NCI-H2081 (cell line): ENCODE data around the gene RCOR1.
"Not testable (repeated sequence)": the region's sequence is repeated elsewhere in the genome, so short reads cannot be mapped to it uniquely, and the experiment has no call there.

Experiments
- DNase-seq, 2 experiments: peaks; one replicate each; lab custom pipeline; 2025; lab: John Stamatoyannopoulos, UW

Gene RCOR1

DNA sequence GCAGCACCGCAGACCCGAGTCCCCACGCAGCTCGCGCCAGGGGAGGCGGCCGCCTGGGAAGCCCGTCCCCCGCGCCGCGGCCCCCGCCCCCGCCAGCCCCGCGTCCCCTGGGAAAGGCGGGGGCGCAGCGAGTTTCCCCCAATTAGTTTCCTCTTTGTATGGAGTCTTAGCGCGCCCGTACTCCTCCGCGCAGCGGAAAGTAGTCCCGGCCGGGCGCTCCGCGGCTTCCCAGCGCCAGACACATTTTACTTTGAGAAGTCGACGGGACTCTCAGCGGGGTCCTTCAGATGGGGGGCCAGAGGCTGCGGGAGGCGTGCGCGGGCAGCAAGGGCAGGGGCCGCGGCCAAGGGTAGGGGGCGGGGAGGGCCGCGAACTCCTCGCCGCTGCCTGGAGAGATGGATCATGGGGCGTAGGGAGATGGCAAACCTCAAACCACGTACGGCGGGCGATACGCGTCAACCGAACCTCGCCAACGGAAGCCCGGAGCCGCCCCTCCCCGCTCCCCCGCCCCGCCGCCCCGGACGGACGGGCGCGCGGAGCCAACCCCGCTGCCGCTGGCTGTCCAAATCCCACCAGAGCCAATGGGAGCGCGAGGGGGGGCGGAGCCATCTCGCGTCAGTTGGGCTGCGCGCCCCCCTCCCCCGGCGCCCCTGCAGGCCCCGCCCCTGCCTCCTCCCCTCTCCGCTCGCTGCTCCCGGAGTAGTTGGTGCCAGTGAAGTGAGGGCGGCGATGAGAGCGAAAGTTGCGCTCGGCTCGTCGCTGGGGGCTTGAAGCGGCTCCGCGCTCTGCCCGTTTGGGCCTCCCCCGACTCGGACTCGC lies at the start of gene RCOR1:
TSS of gene RCOR1 (plus strand) at position 706 of the 819 bp plus-strand sequence. CDS start 238 bp downstream, outside the sequence.
- DNase-seq, result peak; percentile 99

DNA sequence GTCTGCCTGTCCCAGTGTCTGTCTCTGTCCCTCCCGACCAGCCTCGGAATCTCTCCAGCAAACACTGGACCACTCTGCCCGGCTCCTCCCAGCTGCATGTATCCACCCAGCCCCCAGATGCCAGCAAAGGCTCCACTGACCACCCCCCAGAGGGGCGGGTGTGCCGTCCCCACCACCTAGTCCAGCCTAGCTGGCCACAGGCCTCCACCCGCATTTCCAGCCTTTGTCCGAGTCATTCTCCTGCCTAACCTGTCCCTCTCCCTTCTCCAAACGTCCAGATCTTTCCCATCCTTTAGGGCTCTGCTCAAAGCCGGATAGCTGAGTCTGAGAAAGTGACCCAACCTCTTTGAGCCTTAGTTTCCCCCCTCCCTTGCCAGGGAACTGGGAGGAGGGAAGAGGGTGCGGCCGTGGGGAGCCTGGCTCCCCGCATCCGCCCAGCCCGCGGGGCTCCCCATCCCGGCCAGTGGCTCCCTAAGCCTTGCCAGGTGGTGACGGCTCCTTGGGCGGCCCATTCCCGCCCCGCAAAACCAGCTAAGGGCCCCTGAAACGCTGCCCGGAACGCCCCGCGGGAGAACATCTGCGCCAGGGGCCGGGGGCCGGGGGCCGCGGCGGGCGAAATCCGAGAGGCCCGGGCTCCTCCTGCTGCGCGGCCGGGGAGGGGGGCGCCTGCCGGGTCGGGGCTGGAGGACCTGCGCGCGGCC lies 48.3 kb upstream of the RCOR1 start:
- no peak for DNase-seq

DNA sequence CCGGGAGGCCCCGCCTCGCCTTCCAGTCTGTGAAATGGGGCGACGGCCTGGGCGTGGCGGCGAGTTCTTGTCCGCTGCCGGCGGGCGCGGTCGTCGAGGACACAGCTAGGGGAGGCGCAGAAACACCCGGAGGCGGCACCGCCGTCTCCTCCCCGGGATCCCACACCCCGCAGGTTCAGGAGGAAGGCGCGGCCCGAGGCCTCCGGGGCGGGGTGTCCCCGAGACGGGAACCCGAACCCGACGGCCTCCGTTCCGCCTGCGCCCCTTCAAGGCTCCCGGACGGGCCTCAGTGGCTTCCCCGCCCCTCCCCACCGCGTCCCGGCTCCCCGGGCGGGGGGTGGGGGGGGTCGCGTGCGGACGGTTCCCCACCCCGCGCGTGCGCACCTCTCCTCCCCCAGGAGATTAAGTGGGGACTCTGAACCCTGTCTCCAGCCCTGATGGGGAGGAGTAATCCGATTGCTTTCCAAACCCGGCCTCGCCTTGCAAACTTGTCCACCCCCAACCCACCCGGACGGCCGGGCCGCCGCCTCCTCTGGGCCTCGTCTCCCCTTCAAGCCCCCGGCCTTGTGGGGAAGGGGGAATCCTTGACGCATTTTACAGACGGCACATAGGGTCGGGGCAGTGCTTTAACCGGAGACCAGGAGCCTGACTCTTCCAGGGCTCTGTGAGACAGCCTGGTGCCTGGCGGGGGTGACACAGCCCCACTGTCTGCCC lies 47.5 kb upstream of the RCOR1 start:
- DNase-seq, result no peak

DNA sequence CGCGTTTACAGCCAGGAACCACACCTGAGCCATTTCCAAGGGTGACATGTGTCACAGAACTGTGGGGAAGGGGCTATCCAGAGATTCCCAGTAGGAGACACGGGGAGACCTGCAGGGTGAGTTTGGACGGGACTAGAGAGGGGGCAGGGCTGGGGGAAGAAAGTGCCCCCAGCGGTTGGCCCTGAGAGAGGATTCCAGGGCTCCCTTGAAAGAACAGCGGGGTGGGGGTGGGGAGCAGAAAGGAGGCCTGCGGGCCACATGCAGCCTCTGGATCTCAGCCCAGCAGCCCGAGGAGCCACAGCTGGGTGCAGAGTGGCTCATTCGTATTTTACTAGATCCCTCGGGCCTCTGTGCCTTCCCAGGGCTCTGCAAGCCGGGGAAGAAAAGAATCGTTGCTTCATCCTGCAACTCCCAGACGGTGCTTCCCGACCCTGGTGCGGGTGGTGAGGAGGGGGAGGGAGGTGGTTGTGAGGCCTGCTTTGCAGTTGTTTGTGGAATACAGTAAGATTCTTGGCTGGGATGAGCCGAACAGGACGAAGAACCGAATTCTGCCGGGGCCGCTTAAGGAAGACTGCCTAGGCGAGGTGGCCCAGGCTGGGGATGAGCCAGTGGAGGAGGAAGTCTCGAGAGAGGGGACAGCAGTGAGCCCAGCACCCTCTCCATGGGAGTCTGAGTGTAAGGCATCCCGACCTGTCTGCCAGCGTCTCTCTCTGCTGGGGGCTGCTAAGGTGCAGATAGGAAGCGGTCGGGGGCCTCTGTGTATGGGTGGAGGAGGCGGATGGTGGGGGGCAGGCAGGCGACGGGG lies 46.8 kb upstream of the RCOR1 start:
- no peak for DNase-seq

DNA sequence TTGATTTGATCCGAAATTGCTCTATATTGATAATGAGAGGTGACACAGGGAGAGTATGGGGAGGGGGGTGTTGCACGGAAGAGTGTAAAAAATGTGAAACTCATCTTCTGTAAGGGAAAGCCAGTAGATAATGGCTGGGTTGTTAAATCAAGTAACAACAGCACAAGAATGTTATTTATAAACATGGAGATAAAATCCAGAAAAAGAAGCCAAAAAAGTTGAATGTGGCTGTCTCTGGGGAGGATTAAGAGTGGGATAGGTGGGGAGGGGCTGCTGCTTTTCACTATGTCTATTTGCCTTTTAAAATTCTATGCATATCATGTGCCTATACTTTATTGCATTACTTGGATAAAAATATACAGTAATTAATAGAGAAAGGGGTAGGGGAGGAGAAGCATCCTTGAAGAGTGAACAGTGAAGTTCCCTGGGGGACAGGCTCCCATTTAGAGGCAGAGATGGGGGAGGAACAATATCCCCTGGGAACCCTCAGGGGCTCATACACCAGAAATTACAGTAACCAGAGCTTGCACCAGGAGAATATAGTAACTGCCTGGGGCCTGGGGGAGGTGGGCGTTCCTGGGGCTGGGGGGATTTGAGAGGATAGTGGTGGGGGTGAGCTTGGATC lies 43.7 kb upstream of the RCOR1 start:
- no peak for DNase-seq

DNA sequence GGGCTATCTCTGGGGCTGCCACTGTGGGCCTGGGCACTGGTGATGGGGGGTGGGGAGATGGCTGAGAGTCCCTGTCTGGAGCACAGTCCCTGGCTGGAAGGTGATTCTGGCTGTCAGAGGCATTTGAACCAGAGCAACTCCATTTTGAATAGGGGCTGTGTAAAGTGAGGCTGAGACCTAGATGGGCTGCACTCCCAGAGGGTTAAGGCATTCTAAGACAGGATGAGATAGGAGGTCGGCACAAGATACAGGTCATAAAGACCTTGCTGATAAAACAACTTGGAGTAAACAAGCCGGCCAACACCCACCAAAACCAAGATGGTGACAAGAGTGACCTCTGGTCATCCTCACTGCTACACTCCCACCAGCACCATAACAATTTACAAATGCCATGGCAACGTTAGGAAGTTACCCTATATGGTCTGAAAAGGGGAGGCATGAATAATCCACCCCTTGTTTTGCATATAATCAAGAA lies 41.5 kb upstream of the RCOR1 start:
- DNase-seq, result not testable (repeated sequence)

DNA sequence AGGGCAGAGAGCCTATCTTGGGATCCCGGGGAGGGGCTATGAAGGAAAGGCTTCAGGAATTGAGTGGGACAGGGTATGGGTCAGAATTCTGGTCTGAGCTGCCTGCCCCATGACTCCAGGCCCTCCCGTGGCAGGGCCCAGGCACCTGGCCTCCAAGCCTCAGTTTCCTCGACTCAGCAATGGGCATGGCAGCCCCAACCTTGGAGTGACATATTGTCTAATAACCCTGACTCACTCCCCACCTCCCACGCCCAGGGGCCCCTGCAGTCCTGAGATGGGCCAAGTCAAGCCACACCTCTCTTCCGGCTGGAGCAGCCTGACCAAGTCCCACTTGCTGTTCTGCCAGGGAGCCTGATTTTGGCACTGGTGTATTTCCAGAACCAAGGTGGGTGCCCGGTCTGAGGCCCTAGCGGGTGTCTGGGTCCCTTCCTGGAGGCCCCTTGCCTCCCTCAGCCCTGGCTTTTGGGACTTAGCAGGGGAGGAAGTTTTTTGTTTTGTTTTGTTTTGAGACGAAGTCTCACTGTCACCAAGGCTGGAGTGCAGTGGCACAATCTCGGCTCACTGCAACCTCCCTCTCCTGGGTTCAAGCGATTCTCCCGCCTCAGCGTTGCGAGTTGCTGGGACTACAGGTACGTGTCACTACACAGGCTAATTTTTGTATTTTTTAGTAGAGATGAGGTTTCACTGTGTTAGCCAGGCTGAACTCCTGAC lies 40.3 kb upstream of the RCOR1 start:
- DNase-seq, result no peak

DNA sequence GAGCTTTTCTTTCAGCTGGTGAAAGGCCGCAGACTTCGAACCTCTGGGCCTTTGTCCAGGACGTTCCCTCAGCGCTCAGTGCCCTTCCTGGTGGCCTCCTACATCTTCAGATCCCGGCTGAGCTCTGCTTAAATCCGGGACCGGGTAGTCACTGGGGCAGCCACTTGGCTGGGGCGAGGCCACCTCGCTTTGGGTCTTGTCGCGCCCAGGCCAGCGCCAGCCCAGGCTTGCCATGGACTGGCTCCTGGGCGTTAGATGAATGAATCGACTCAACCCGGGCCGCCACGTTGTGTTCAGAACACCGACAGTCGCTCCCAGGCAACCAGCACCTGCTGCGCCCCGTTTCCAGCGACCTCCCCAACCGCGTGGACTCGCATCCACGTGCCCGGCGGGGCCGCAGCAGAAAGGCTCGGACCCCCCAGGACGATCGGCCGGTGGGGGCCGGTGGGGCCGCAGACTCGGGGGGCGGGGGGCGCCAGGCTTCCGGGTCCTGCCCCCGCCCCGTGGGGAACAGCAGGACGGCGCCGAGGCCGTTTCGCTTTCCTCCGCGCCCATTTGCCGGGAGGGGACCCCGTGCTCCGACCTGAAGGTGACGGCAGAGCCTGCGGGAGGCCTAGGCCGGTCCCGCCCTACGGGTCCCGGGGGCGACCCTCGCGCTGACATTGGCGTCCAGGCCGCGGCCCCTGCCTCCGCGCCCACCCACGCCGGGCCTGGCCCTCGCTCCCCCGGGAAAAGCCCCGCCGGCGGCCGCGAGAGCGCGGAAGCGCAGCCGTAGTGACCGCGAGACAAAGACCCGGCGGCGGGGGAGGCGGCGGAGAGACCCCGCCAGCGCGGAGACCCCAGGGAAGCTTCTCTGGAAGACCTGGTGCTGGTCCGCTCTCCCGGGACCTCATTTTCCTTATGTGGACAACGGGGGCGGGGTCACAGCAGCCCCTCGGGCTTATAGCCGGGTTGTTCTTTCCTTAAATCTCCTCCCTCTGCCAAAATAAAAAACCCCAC lies 37.3 kb upstream of the RCOR1 start:
- peak; percentile 4 to 17 for DNase-seq

DNA sequence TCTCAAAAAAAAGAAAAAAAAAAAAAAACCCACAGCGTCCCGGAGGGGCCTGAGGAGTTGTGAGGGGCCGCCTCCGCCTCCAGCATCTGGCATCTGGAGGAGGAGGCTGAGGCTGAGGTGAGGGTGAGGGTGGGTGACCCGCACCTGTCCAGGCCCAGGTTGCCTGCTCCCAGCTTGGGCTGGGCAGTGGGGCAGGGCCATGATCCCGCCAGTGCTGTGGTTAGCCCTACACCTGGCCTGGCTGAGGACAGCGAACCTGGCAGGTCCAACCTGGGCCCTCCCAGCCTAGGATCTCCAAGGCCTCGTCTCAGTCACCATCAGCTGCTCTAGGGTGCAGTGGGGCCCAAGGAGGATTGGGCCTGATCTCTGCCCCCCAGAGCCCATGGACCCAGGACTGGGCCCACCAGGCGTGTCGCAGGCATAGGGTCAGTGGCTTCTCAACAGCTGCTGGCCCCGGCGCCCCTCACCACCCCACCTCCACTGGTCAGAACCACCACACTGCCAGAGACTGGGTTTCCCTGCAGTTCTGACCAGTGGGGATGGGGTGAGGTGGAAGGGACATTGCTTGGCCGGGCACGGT lies 36.3 kb upstream of the RCOR1 start:
- no peak for DNase-seq

DNA sequence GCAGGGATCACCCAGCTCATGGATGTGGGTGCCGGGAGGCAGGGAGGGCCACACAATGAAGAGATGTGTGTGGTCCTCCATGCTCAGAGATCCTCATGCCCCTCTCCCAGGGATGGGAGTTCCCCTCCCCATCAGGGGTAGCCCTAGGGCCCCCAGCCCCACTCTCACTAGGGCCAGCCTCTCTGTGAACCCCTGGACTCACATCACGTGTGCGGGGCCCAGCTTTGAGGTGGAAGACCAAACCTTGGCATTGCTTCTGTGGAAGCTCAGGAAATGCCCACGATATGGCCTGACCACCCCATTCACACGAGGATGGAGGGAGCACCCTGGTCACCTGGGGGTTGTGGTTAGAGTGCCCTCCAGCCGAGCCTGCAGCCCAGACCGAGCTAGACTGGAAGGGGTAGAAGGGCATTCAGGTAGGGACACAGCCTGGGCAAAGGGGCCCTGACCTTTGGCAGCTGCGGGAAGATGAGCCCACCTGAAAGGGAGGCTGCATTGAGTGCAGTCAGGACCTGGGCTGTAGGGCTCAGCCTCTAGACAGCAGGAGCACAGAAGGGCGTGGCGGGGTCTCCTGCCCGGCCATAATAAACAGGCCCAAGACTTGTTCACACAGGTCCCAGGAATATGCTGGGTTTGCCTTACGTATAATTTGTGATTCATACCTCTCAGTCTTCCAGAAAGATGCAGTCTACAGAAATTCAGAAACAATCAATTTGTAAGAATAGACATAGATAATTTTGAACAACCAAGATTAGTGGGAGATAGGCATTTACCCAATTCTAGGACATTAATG lies 34.8 kb upstream of the RCOR1 start:
- DNase-seq, result no peak

DNA sequence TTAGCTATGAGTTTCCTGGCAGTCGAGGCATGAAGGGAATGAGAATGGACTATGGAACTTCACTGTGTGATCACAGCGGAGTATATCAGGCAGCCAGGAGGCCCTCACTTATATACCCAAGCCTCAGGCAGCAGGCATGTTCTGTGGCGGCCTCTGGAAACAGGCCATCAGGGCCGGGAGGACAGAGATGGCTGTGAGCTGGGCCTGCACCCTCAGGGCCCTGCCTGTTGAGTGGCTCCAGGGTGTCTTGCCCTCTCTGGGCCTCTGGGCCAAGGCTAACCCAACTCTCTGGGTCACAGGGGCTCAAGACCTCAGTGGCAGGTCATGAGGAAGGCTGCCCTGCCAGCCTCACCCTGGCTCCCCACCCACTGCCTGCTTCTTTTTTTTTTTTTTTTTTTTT lies 33.9 kb upstream of the RCOR1 start:
- no peak for DNase-seq

DNA sequence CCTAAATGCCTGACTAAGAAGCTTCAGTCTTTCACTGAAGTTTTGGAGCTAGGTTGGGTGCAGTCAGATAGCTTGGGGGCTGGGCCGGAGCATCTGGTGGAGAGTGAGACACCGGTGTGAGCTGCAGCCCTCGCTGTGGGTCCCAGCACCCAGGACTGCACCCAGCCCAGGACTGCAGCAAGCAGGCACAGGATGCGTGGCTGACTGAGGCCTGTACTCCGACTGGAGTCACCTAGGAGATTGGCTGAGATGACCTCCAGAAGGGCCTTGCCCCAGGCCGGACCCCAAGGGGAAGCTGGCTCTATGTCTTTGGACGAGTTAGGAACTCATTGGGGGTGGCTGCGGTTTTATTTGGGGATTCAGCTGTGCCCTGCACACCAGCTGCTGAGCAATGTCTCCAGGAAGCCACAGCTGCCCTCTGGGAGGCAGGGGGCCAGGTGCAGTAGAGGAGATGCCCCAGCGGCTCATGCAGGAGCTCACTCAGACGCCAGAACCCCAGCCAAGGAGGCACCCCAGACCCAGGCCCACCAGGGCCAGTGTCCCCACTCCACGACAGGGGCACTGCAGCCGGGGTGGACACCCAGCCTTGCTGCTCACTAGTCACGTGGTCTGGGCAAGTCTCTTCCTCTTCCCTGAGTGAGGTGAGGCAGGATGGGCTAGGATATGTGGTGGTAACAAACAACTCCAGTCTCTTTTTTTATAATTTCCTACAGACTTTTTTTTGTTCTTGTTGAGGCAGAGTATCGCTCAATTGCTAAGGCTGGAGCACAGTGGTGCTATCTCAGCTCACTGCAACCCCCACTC lies 31.8 kb upstream of the RCOR1 start:
- no peak for DNase-seq

DNA sequence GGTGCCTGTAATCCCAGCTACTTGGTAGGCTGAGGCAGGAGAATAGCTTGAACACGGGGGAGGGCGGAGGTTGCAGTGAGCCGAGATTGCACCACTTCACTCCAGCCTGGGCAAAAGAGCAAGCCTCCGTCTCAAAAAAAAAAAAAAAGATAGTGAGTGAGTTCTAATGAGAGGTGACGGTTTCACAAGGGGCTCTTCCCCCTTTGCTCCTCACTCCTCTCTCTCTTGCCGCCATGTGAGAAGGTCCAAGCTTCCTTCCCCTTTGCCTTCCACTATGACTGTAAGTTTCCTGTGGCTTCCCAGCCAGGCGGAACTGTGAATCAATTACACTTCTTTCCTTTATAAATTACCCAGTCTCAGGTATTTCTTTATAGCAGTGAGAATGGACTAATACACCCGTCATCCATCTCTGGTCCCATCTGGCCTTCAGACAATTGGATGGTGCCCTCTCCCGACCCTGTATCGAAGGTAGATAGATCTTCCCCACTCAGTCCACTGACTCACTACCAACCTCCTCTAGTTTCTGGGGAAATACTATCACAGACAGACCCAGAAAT lies 27.0 kb upstream of the RCOR1 start:
- DNase-seq, result no peak

DNA sequence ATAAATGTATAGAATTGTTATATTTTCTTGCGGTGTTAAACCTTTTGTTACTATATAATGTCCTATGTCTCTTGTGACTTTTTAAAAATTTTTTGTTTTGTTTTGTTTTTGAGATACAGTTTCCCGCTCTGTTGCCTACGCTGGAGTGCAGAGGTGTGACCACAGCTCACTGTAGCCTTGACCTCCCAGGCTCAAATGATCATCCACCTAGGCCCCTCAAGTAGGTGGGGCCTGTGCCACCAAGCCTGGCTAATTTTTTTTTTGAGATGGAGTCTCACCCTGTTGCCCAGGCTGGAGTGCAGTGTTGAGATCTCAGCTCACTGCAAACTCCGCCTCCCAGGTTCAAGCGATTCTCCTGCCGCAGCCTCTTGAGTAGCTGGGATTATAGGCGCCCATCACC lies 26.5 kb upstream of the RCOR1 start:
- DNase-seq, result no peak

DNA sequence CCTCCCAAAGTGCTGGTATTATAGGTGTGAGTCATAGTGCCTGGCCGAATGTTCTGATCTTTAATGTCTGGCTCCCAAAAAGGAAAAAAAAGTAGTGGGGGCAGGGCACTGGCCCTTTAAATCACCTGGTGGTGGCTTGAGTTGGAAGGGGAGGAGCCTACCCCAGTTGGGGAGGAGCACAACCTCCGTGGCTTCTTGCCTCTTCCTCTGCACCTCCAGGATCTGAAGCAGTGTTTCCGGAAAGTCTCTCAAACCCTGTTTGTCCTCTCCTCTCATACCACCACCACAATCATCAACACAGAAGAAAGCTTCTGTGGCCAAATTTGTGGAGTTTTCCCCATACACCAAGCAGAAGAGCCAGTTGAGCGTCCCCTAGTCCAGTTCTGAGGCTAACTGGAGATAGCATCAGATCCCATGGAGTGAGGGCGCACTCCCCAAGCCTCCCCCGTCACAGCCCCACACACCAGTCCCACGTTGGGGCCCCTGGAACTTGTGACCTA lies 24.3 kb upstream of the RCOR1 start:
- DNase-seq, result no peak

DNA sequence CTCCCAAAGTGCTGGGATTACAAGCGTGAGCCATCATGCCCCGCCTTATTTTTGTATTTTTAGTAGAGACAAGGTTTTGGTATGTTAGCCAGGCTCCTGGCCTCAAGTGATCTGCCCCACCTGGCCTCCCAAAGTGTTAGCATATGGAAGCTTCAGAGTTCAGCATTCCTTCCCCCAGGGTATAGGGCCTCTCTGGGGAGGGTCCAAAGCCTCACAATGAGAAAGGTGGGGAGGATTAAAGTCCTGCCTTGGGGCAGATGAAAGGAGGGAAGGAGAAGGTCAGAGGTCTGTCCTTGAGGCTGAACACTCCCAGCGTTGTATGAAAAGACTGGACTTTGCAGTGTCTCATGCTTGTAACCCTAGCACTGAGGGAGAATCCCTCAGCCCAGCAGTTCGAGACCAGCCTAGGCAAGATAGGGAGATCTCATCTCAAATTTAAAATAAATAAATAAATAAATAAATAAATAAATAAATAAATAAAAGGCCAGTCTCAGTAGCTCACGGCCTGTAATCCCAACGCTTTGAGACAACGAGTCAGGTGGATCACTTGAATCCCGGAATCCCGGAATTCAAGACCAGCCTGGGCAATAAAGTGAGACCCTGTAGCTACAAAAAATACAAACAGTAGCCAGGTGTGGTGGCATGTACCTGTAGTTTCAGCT lies 22.0 kb upstream of the RCOR1 start:
- no peak for DNase-seq
